Hepatocyte (in vitro differentiated cells): ENCODE data around the gene ZFP36L1. TPM values are rescaled to one million over a fixed set of nuclear protein-coding genes. Genes with fewer than 3 reads are reported as not detected.

Experiments
- DNase-seq: peaks from one replicate; pipeline ENCODE4 v3.0.0-alpha.2; 2016; ENCODE audit warnings: low spot score
- H2AFZ ChIP-seq: fragments of 200-600 bp; sonication (generic); 2 replicates; pipeline ENCODE4 v1.6.0; 2016; ENCODE audit warnings: antibody characterized with exemption, mild to moderate bottlenecking
- H3K27ac ChIP-seq: fragments of 200-600 bp; sonication (generic); 2 replicates; pipeline ENCODE4 v1.5.1; 2016; ENCODE audit warnings: mild to moderate bottlenecking
- H3K27me3 ChIP-seq: fragments of 200-600 bp; sonication (generic); 2 replicates; pipeline ENCODE4 v1.6.1; 2016
- H3K36me3 ChIP-seq: fragments of 200-600 bp; sonication (generic); replicated peaks from 2 replicates; pipeline ENCODE4 v1.5.1; 2016; ENCODE audit warnings: low read depth; ENCODE audit not compliant: insufficient read depth
- H3K4me1 ChIP-seq: fragments of 200-600 bp; sonication (generic); 2 replicates; pipeline ENCODE4 v1.5.1; 2016; ENCODE audit warnings: mild to moderate bottlenecking, moderate library complexity; ENCODE audit not compliant: insufficient read depth
- H3K4me2 ChIP-seq: fragments of 200-600 bp; sonication (generic); 2 replicates; pipeline ENCODE4 v1.6.0; 2016
- H3K4me3 ChIP-seq: fragments of 200-600 bp; sonication (generic); 2 replicates; pipeline ENCODE4 v1.5.1; 2016; ENCODE audit warnings: mild to moderate bottlenecking
- H3K79me2 ChIP-seq: fragments of 200-600 bp; sonication (generic); 2 replicates; pipeline ENCODE4 v1.6.0; 2017; ENCODE audit warnings: mild to moderate bottlenecking
- H3K9me2 ChIP-seq: fragments of 200-600 bp; sonication (generic); replicated peaks from 2 replicates; pipeline ENCODE4 v1.6.0; 2017; ENCODE audit warnings: mild to moderate bottlenecking; ENCODE audit not compliant: insufficient read depth
- H3K9me3 ChIP-seq: fragments of 200-600 bp; sonication (generic); 2 replicates; pipeline ENCODE4 v1.5.1; 2016; ENCODE audit warnings: low read depth, mild to moderate bottlenecking
- H4K20me1 ChIP-seq: fragments of 200-600 bp; sonication (generic); 2 replicates; pipeline ENCODE4 v1.6.0; 2016; ENCODE audit warnings: mild to moderate bottlenecking; ENCODE audit not compliant: insufficient read depth, poor library complexity, severe bottlenecking
- CTCF ChIP-seq: fragments of 200-600 bp; sonication (generic); IDR thresholded peaks from 2 replicates; pipeline ENCODE4 v1.5.1; 2016; ENCODE audit warnings: antibody characterized with exemption, mild to moderate bottlenecking; ENCODE audit not compliant: poor library complexity
- EZH2 ChIP-seq: fragments of 200-600 bp; sonication (generic); IDR thresholded peaks from 2 replicates; pipeline ENCODE4 v1.6.1; 2016; ENCODE audit warnings: antibody characterized with exemption, mild to moderate bottlenecking, borderline replicate concordance
- EZH2phosphoT487 ChIP-seq: fragments of 200-600 bp; sonication (generic); IDR thresholded peaks from one replicate; pipeline ENCODE4 v1.6.1; 2018; ENCODE audit warnings: antibody characterized with exemption, mild to moderate bottlenecking, low read depth, moderate library complexity; ENCODE audit not compliant: unreplicated experiment, severe bottlenecking
- WGBS: methylation state at CpG from one replicate; pipeline ENCODE4 v1.1.6; 2016; ENCODE audit warnings: low lambda C conversion rate; ENCODE audit errors: missing lambda C conversion rate; 5-methylcytosine and 5-hydroxymethylcytosine counted together
- polyA plus RNA-seq: library from polyadenylated mRNA; unstranded; fragments of >200 nt; fragmentation: Nextera tagmentation; extraction: Ambion mirVana; gene quantifications from 2 replicates; pipeline ENCODE4 v1.2.1, GENCODE V29; 2016
- total RNA-seq: library from RNA; depleted of rRNA; stranded (reverse); fragments of >200 nt; gene quantifications from 2 replicates; pipeline ENCODE4 v1.2.3, GENCODE V29; 2014

Gene ZFP36L1
- total and polyA plus RNA-seq, 2 experiments from 2014 or later, result 101 to 404 TPM

- no peak overlapping the region for H3K4me3 ChIP-seq
- 16% methylated on average over 2 of the region's 2 CpGs for WGBS
- no peak overlapping the region for H2AFZ ChIP-seq
Observed at GRCh38 chr14:68814238-68814538, 21.3 kb upstream of the ZFP36L1 start.

GRCh38 chr14:68813318-68813838 is 20.5 kb upstream of the ZFP36L1 start:
- no peak for DNase-seq
- Histone ChIP-seq H4K20me1 (no peaks in the 10 kb centered on the region), H3K27me3 (no peaks in the 10 kb centered on the region), H3K9me3 (no peaks in the 10 kb centered on the region), H3K36me3 (no peaks in the 10 kb centered on the region), H3K4me3 (no peak overlapping the region), H3K4me1 (peaks cover 35% of the 10 kb centered on the region), H3K79me2 (peaks cover 36% of the 10 kb centered on the region), H3K27ac (peak overlapping the region; percentile 99), H3K4me2 (peak overlapping the region; percentile 78), H3K9me2 (no peaks in the 10 kb centered on the region), H2AFZ (no peak overlapping the region)
- no peak for TF ChIP-seq EZH2
- TF ChIP-seq EZH2phosphoT487, result no peak
- no peak for TF ChIP-seq CTCF
- WGBS, result 86% methylated on average over 5 of the region's 5 CpGs

More at GRCh38 chr14:68814238-68814538, 21.3 kb upstream of the ZFP36L1 start:
- peaks cover 38% of the 10 kb centered on the region for H3K4me1 ChIP-seq
- TF ChIP-seq CTCF (no peak), EZH2 (no peak), EZH2phosphoT487 (no peak)
- no peaks in the 10 kb centered on the region for H3K9me2 ChIP-seq
- H3K4me2 ChIP-seq, result peak overlapping the region; percentile 78
- H3K27me3 ChIP-seq, result no peaks in the 10 kb centered on the region
- H3K27ac ChIP-seq, result peak overlapping the region; percentile 99
- no peaks in the 10 kb centered on the region for H3K9me3 ChIP-seq
- no peaks in the 10 kb centered on the region for H4K20me1 ChIP-seq
- peaks cover 36% of the 10 kb centered on the region for H3K79me2 ChIP-seq
- no peaks in the 10 kb centered on the region for H3K36me3 ChIP-seq
- no peak for DNase-seq

- H3K36me3 ChIP-seq, result no peaks in the 10 kb centered on the region
- H2AFZ ChIP-seq, result no peak overlapping the region
- H4K20me1 ChIP-seq, result no peaks in the 10 kb centered on the region
- H3K9me3 ChIP-seq, result no peaks in the 10 kb centered on the region
- no peaks in the 10 kb centered on the region for H3K9me2 ChIP-seq
- TF ChIP-seq EZH2phosphoT487 (no peak), CTCF (no peak)
- H3K27me3 ChIP-seq, result no peaks in the 10 kb centered on the region
- DNase-seq, result no peak
- H3K27ac ChIP-seq, result no peak overlapping the region
- H3K4me1 ChIP-seq, result peaks cover 47% of the 10 kb centered on the region
- WGBS, result 95% methylated on average over 10 of the region's 10 CpGs
- no peak overlapping the region for H3K4me2 ChIP-seq
- no peak overlapping the region for H3K4me3 ChIP-seq
- peaks cover 36% of the 10 kb centered on the region for H3K79me2 ChIP-seq
Observed at GRCh38 chr14:68811171-68811570, 18.3 kb upstream of the ZFP36L1 start.
